Rectal smooth muscle tissue (tissue), 1 donor: ENCODE measurements around the gene GOLGA6L9.
"Not testable (repeated sequence)": the region's sequence is repeated elsewhere in the genome, so short reads cannot be mapped to it uniquely, and the experiment has no call there.

Experiments used
- H3K27ac ChIP-seq: one replicate; pipeline ENCODE4 v1.7.0; 2013; ENCODE audit warnings: low read depth, low read length, inconsistent platforms
- H3K27me3 ChIP-seq: one replicate; pipeline ENCODE4 v1.7.0; 2013; ENCODE audit warnings: low read length; ENCODE audit not compliant: control insufficient read depth, insufficient read depth
- H3K36me3 ChIP-seq: one replicate; pipeline ENCODE4 v1.7.0; 2013; ENCODE audit warnings: low read length; ENCODE audit not compliant: control insufficient read depth, insufficient read depth
- H3K4me1 ChIP-seq: one replicate; pipeline ENCODE4 v1.7.0; 2013; ENCODE audit warnings: low read length; ENCODE audit not compliant: control insufficient read depth, insufficient read depth
- H3K4me3 ChIP-seq: one replicate; pipeline ENCODE4 v1.7.0; 2013; ENCODE audit warnings: low read length
- H3K9ac ChIP-seq: one replicate; pipeline ENCODE4 v1.7.0; 2013; ENCODE audit warnings: low read length

The GOLGA6L9 gene

DNA sequence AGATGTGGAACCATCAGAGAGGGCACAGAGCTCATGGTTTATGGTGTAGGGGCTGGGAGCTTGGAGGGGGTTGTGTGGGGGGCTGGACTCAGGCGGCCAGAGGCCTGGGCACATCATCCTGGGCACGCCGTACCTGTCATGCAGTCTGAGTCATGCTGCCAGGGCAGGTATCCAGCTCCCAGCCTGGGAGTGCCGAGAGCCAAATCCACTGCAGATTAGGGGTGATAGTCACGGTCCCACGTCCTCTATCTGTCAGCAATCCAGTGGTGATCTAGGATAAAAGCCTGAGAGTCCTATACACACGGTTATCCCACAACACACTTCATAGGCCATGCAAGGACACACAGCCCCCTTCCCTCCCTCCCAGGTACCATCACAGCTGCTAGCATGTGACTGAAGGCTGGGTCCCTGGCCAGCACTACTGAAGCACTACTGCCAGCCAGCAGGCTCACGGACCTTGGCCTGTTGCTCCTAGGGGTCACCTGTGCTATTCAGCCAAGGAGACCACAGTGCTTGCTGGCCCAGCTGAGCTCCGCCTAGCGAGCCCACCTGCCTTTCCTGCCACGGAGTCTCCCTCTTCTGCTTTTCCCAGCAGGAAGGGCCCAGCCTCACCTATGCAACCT, 45.8 kb downstream of the GOLGA6L9 start:
- not testable (repeated sequence) for H3K27ac ChIP-seq, H3K9ac ChIP-seq, H3K4me1 ChIP-seq, H3K4me3 ChIP-seq, H3K36me3 ChIP-seq, H3K27me3 ChIP-seq

DNA sequence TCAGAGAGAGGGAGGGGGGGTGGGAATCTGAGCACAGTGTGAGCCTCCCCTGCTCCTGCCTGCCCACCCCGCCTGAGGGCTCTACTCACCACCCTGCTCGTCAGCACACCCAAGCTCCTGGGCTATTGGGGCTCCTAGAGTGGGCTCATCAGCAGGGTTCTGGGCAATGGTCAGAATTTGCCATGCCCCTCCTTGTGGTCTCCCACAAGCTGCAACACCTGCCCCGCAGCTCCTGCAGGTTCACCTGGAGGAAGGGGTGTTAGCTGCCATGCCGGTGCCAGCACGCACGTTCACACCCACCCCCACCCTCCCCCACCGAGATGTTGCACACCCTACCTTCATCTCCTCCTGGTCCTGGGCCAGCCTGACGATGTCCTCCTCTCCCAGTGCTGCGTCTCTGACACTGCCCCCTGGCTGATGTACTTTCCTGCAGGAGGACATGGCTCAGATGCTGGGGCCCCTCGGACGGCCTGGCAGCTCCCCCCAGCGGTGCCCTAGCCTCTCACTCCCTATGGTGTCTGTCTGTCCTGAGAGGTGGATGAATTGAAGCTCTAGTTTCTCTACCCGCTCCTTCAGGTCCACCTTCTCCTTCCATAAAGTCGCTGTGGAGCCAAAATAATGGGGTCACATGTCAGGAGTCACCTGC, 47.2 kb downstream of the GOLGA6L9 start:
- not testable (repeated sequence) for H3K27ac ChIP-seq, H3K4me1 ChIP-seq, H3K27me3 ChIP-seq, H3K9ac ChIP-seq, H3K4me3 ChIP-seq, H3K36me3 ChIP-seq

DNA sequence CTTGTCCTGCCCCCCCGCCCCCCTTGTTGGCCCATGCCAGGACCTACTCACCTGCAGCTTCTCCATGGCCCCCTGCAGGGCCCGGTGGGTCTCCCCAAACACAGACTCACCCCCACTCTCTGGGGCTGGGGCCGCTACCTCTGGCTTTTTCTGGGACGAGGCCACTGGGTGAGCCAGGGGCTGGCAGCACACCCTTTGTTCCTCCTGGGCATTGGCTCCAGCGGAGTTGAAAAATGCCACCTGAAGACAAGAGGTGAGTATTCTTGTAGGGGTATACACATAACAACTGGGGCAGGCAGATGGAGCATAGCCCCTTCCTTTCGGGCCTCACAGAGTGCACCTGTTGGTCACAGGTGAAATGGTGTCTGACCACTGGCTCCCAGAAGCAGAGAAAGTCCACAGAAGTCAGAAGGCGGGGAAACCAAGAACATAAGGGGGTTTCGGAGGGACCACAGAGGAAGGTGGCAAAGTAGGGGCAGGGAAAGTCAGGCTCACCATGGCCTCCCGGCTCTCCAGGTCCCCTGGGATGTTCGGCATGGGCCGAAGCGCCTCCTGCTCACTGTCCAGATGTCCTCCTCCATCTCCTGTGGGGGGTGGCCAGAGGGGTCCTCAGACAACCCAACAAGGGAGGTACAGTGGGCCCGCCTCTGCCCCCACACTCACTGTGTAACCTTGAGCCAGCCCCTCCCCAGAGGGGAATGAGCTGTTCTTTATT, 47.9 kb downstream of the GOLGA6L9 start:
- H3K9ac ChIP-seq, H3K4me3 ChIP-seq, H3K27me3 ChIP-seq, H3K36me3 ChIP-seq, H3K27ac ChIP-seq, H3K4me1 ChIP-seq: not testable (repeated sequence)
